Measurements from ENCODE around the gene MAGOH. TPM values are rescaled to one million over a fixed set of nuclear protein-coding genes. Genes with fewer than 3 reads are reported as not detected.
A peak's percentile ranks its signal among the peaks of the same experiment; 100 is the strongest.

Gene MAGOH
- total RNA-seq (2016; rRNA removed; fragmentation: Illumina TruSeq; extraction: Trizol) (87.0 and 145 TPM in 2 replicates), polyA plus RNA-seq (2011; rRNA removed) (22.9 and 24.1 TPM in 2 replicates), polyA minus RNA-seq (2011; rRNA and poly(A)+ RNA removed; ENCODE audit: low replicate concordance) (17.7 and 28.8 TPM in 2 replicates), Bru-seq, nascent RNA (percentile 82 among the genes with signal in this experiment), BruChase-seq, experiment 1, labeled RNA remaining after a 6-hour chase (percentile 86 among the genes with signal in this experiment), BruChase-seq, experiment 2, labeled RNA remaining after a 2-hour chase (percentile 84 among the genes with signal in this experiment)
- 21.7 and 23.8 TPM in 2 replicates for total RNA-seq (2016; cell fraction: cytosol; rRNA removed; fragmentation: Illumina TruSeq; extraction: Trizol; ENCODE audit: low read depth)
- total RNA-seq (2016; cell fraction: insoluble cytoplasmic fraction; rRNA removed; fragmentation: Illumina TruSeq; extraction: Trizol) = 94.7 and 147 TPM in 2 replicates
- 19.6 and 26.4 TPM in 2 replicates for total RNA-seq (2016; cell fraction: membrane; rRNA removed; fragmentation: Illumina TruSeq; extraction: Trizol)
- 32.7 and 35.6 TPM in 2 replicates for total RNA-seq (2016; cell fraction: nucleus; rRNA removed; fragmentation: Illumina TruSeq; extraction: Trizol)
- 9.5 and 15.8 TPM in 2 replicates for polyA plus RNA-seq (2011; cell fraction: cytosol; rRNA removed)
- polyA plus RNA-seq (2011; cell fraction: nucleus; rRNA removed) = 3.3 and 4.0 TPM in 2 replicates
- 66.7 and 95.1 TPM in 2 replicates for polyA plus RNA-seq (2012)
- polyA plus RNA-seq (2016; cell fraction: cytosol; fragmentation: Illumina TruSeq; extraction: Trizol; ENCODE audit: low read depth) = 15.7 and 17.3 TPM in 2 replicates
- 201 and 238 TPM in 2 replicates for polyA plus RNA-seq (2016; cell fraction: insoluble cytoplasmic fraction; fragmentation: Illumina TruSeq; extraction: Trizol; ENCODE audit: low read depth)
- polyA plus RNA-seq (2016; cell fraction: membrane; fragmentation: Illumina TruSeq; extraction: Trizol; ENCODE audit: low read depth) = 18.7 and 19.6 TPM in 2 replicates
- 61.2 and 72.1 TPM in 2 replicates for polyA plus RNA-seq (2016; cell fraction: nucleus; fragmentation: Illumina TruSeq; extraction: Trizol; ENCODE audit: insufficient read depth, low read depth)
- 17.8 and 19.0 TPM in 2 replicates for polyA minus RNA-seq (2011; cell fraction: cytosol; rRNA and poly(A)+ RNA removed)
- polyA minus RNA-seq (2011; cell fraction: nucleus; rRNA and poly(A)+ RNA removed) = 16.9 and 22.7 TPM in 2 replicates
- long read RNA-seq, experiment 1, transcript MAGOH-202 (5 exons, 756 nt) = major isoform, 38 of 42 reads
- long read RNA-seq, experiment 1, partial matches to known transcripts = 0 of 42 reads
- long read RNA-seq, experiment 1, other reads (novel, unspliced or antisense) = 0 of 42 reads
- long read RNA-seq, experiment 2, transcript MAGOH-202 (5 exons, 756 nt) = major isoform, 110 of 155 reads
- long read RNA-seq, experiment 2, transcript MAGOH-201 (4 exons, 500 nt) = minor isoform, 31 of 155 reads
- long read RNA-seq, experiment 2, partial matches to known transcripts = 7 of 155 reads
- long read RNA-seq, experiment 2, other reads (novel, unspliced or antisense) = 4 of 155 reads

DNA sequence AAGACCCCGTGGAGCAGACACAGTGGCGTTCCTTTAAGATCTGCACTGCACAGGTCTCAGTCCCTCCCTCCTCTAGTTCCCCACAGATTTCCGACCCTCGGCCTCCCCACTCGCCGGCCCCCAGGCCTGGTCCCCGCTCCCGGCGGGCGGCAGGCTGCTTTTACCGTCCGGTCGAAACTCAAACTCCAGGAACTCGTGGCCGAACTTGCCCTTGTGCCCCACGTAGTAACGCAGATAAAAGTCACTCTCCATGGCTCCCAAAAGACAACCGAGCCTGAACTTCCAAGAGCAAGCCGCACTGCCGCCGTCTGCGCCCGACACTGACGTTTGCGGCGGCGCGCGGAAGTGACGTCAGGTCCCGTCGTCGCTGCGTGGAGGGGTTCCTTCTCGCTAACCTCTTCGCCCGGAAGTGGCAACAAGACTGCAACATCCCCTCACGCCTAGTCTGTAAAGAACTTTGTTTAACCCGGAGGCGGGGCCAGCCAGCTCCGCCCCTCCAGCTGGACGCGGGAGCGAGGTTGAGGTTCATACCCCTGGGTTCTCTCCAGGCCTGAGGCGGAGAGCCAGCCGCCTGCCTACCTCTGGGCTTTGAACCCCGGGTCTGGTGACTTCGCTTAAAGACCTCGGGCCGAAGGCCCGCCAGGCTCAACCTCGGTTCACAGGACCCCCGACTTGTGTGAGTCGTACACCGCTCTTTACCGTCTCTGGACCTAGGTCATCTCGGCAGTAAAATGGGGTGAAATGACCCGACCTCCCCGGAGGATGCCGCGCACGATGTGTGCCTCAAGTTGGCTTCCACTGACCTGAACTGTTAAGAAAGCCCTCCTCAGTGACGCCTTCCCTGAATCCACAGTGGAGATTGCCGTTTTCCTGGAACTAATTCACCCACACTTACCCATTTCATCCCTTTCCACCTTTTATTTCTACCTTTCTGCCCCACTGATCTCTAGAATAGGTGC, at the start of gene MAGOH:
TSS of gene MAGOH (minus strand) at position 322 of the 959 bp plus-strand sequence. CDS start at position 252, 70 bp downstream.
- CTCF ChIA-PET (ENCODE audit: low intra/inter-chr PET ratio, low total read pairs) = no interaction called here
- Histone ChIP-seq H3K9me3 (ENCODE audit: low read length) (no peaks in the 10 kb centered on the region), H3K27ac (ENCODE audit: extremely low read length, insufficient read depth, low read length) (peak within 1 kb of the TSS; percentile 68), H3K4me2 (ENCODE audit: low read depth, low read length) (peak within 1 kb of the TSS; percentile 97), H3K79me2 (ENCODE audit: insufficient read depth, low read length) (peaks cover 30% of the 10 kb centered on the region), H3K36me3 (replicated peaks in 1 of 2; ENCODE audit: control insufficient read depth in 1 of 2, insufficient read depth in 2 of 2, low read length in 2 of 2) (peaks cover 6 to 26% of the 10 kb centered on the region in 2 experiments), H3K9ac (ENCODE audit: insufficient read depth, low read depth, low read length) (peak within 1 kb of the TSS; percentile 95), H2AFZ (ENCODE audit: low read length) (no peak within 1 kb of the TSS), H3K27me3 (ENCODE audit: control insufficient read depth in 1 of 2, insufficient read depth in 2 of 2, low read length in 2 of 2) (peaks cover 0 to 3% of the 10 kb centered on the region in 2 experiments; a peak in 1 of 5 replicates), H3K4me3 (replicated peaks in 1 of 3; ENCODE audit: insufficient read depth in 1 of 3, low read depth in 2 of 3, low read length in 3 of 3) (peak within 1 kb of the TSS; percentile 87 to 98 (median 95)), H4K20me1 (ENCODE audit: insufficient read depth, low read length) (no peaks in the 10 kb centered on the region), H3K4me1 (ENCODE audit: insufficient read depth, low read length) (peaks cover 31% of the 10 kb centered on the region)
- ATAC-seq (peak; percentile 97), FAIRE-seq (peak; percentile 88), DNase-seq (ENCODE audit: low spot score) (peak; percentile 94)
- POLR2A ChIA-PET = interaction anchor here (0.5 to 1.0 kb wide), 8 partner anchors 10 to 1312 kb away, joined by 3 to 7 read pairs (median 3); no protein-coding TSS in a partner anchor
- intact Hi-C loops (cut with micrococcal nuclease; ENCODE audit: unreplicated experiment) = loop anchor here (1.0 kb wide), 1 partner anchor 18 kb away; the partner anchor contains the start of gene CZIB
- in situ Hi-C loops (cut with HindIII; ENCODE audit: extremely low pct_ligation_motif_present, low pct_unique_long_range_greater_than_20kb) = no loop called here
- BruUV-seq (replicated peaks) = TSS peak; percentile 98
- WGBS (ENCODE audit: low lambda C conversion rate) = 16% methylated on average over 34 of the region's 64 CpGs
- peak; percentile 71 for TF ChIP-seq JUN (CRISPR knock-in tag; IDR thresholded peaks at IDR 0.05)
- TF ChIP-seq, protein P1, sequence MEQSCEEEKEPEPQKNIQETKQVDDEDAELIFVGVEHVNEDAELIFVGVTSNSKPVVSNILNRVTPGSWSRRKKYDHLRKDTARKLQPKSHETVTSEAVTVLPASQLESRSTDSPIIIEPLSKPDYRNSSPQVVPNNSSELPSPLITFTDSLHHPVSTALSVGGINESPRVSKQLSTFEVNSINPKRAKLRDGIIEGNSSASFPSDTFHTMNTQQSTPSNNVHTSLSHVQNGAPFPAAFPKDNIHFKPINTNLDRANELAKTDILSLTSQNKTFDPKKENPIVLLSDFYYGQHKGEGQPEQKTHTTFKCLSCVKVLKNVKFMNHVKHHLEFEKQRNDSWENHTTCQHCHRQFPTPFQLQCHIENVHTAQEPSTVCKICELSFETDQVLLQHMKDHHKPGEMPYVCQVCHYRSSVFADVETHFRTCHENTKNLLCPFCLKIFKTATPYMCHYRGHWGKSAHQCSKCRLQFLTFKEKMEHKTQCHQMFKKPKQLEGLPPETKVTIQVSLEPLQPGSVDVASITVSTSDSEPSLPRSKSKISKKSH (CRISPR knock-in tag; IDR thresholded peaks at IDR 0.05; ENCODE audit: borderline replicate concordance) = peak; percentile 85; the same call in 1 of the 2 replicates
- TF ChIP-seq FLYWCH1 (CRISPR knock-in tag; IDR thresholded peaks at IDR 0.05) = no peak
- TF ChIP-seq, protein P2, sequence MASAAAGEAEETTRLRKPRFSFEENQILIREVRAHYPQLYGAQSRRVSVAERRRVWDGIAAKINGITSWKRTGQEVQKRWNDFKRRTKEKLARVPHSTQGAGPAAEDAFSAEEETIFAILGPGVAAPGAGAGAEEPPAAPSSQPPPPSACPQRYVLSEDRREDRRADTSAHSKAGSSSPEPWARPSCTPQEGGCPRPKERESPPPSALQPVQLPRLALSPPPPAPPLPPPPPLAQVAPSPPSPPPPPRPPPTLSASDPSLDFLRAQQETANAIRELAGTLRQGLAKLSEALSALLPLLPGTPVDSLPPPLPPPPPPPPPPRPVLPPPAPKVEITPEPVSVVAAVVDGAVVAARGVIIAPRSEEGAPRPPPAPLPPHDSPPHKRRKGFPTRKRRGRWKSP (CRISPR knock-in tag; IDR thresholded peaks at IDR 0.05) = no peak; the same call in 1 of the 2 replicates
- TF ChIP-seq ARNTL (CRISPR knock-in tag; IDR thresholded peaks at IDR 0.05) = peak; percentile 50; the same call in 1 of the 2 replicates
- TF ChIP-seq, protein P3, sequence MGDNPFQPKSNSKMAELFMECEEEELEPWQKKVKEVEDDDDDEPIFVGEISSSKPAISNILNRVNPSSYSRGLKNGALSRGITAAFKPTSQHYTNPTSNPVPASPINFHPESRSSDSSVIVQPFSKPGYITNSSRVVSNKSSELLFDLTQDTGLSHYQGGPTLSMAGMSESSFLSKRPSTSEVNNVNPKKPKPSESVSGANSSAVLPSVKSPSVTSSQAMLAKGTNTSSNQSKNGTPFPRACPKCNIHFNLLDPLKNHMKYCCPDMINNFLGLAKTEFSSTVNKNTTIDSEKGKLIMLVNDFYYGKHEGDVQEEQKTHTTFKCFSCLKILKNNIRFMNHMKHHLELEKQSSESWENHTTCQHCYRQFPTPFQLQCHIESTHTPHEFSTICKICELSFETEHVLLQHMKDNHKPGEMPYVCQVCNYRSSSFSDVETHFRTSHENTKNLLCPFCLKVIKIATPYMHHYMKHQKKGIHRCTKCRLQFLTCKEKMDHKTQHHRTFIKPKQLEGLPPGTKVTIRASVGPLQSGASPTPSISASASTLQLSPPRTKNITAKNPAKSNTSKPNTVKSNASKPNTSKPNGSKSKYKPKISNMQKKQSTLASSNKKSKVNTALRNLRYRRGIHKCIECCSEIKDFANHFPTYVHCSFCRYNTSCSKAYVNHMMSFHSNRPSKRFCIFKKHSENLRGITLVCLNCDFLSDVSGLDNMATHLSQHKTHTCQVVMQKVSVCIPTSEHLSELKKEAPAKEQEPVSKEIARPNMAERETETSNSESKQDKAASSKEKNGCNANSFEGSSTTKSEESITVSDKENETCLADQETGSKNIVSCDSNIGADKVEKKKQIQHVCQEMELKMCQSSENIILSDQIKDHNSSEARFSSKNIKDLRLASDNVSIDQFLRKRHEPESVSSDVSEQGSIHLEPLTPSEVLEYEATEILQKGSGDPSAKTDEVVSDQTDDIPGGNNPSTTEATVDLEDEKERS (CRISPR knock-in tag; IDR thresholded peaks at IDR 0.05) = peak; percentile 87; the same call in 1 of the 2 replicates
- no peak for TF ChIP-seq THYN1 (CRISPR knock-in tag; IDR thresholded peaks at IDR 0.05; ENCODE audit: borderline replicate concordance, low read depth)
- no peak for TF ChIP-seq MATR3 (CRISPR knock-in tag; IDR thresholded peaks at IDR 0.05)

Data from HepG2 (cell line).